Activated effector memory CD4-positive, alpha-beta T cell treated with anti-CD3 and anti-CD28 coated beads, Interleukin-2, amount 50 U/mL, for 16 hours (primary cell): ENCODE results near the gene ADAMTS18.
"Not testable (repeated sequence)": the region's sequence is repeated elsewhere in the genome, so short reads cannot be mapped to it uniquely, and the experiment has no call there.

Source experiments
- DNase-seq: peaks from one replicate; pipeline ENCODE4 v3.0.0-alpha.2; 2020

ADAMTS18 gene

DNA sequence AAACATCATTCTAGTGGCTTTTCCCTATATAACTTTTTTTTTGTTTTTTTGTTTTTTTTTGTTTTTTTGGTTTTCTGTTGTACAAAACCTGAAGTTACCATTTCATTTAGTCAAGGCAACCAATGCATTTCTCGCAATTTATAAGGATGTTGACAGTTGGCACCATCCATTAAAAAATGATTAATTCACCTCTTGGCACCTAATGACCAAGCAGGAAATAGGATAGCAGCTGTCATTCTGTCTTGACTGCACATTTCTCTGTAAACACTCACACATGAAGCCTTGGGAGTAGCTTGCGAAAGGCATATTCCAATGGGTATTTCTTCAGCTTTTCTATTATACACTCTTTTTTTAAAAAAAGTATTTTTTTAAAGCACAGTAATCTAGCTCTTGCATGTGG is 158.2 kb downstream of the ADAMTS18 start:
- DNase-seq = no peak

DNA sequence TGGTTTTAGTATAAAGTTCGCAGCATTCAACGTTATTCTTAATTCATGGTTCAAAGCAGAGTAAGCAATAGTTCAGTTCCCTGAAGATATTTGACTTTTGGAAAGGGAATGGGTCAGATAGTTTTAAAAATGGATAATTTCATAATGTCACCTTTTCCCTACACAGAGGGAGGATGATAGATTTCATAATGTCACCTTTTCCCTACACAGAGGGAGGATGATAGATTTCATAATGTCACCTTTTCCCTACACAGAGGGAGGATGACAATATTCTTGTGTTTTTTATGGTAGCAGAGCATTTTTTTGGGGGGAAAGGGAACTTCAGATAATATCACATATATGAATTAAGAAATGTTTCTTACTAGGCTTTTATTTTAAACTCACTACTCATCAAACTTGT is 159.5 kb downstream of the ADAMTS18 start:
- not testable (repeated sequence) for DNase-seq

GRCh38 chr16:77273815-77274214 is 161.0 kb downstream of the ADAMTS18 start:
- DNase-seq = no peak

DNA sequence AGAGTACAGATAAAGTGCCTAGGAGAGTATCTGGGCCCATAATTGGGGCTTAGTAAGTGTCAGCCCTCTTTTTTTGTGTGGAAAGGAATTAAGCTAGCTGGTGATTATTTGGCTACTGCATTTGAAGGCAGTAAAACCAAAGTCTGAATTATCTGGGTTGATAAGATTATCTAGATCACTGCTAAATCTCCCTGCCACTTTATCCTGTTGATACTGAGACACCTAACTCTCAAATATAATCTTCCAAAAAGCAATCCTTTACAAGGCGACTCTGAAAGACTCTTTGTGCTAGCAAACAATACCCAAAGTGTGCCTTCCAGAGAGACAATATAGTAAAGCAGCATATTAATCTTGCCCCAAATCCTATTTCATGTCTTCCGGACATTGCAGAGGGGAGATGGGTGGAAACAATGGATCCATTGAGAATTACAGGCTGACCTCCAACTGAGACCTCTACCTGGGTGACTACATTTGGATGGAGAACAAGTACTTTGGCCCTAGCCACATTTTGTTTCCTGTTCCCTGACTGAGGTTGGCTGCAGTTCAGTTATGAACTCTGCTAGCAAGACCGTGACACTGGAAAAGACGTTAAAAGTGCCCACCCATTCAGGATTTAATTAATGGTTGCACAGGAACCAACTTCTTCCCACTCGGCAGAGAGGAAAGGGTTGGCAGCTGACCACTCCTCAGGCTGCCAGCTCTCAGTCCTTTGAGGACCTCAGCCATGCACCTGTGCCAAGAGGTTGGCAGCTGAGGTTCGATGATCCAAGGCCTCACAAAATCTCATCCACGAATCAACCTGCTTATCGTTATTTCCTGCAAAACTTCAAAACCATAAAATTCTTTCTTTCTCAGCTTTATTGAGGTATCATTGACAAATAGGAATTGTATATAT is 163.1 kb downstream of the ADAMTS18 start:
- no peak for DNase-seq

- DNase-seq = not testable (repeated sequence)
Observed at GRCh38 chr16:77266185-77266584, 168.6 kb downstream of the ADAMTS18 start.

DNA sequence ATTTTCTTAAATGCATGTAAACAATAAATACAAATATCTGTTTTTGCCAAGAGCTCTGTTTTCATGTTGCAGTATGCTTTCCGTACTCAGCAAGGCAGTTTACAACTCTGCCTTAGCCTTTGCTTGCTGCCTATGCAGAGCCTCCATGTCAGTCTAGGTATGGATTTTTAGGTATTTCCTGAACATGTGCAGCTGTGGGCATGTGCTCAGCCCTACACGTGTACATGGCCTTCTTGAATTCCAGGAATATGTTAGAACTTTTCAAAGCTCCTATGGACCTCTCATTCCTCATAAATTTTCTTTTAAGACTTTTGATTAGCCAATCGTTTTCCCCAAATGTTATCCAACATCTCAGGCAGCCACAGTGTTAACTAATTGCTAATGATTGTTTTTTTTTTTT is 171.9 kb downstream of the ADAMTS18 start:
- DNase-seq = no peak

- no peak for DNase-seq
Observed at GRCh38 chr16:77250400-77250799, 184.4 kb downstream of the ADAMTS18 start.

DNA sequence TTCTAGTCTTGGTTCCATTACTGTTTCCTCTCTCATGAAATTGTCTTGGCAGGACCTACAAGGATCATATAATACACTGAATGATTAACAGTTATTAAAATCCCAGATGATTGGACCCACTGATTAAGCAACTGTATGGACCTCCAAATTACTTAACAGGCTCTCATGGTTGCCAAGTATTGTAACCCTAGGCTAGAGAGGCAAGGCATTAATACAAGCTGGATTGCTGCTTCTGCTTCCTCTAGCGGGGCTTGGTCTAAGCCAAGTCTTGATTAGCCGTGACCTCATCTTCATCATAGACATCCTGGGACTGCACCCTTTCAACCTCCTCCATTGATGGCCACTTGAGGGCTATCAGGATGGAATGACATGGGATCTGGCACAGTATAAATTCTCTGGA is 188.7 kb downstream of the ADAMTS18 start:
- no peak for DNase-seq

DNA sequence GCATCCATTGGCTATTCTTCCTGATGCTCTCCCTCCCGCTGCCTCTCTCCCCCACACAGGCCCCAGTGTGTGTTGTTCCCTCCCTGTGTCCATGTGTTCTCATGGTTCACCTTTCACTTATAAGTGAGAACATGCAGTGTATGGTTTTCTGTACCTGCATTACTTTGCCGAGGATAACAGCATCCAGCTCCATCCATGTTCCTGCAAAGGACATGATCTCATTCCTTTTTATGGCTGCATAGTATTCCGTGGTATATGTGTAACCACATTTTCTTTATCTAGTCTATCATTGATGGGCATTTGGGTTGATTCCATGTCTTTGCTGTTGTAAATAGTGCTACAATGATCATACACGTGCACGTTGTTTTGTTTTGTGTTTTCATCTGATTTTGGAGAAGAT is 192.4 kb downstream of the ADAMTS18 start:
- DNase-seq = not testable (repeated sequence)

DNA sequence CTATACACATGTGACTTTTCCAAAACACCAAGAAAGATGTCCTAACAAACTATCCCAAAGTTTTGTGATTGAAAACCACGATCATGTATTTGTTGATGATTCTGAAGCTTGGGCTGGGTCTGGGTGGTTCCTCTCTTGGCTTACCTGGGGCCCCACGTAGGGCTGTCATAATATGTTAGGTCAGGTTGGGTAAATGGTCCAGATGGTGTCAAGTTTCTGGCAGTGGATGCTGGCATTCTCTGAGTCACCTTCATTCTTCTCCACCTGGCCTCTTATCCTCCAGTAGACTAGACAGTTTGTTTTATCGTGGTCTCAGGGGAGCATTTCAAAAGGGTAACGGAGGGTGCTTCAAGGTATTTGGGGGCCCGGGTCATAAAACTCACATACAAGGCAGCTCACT is 196.2 kb downstream of the ADAMTS18 start:
- no peak for DNase-seq

DNA sequence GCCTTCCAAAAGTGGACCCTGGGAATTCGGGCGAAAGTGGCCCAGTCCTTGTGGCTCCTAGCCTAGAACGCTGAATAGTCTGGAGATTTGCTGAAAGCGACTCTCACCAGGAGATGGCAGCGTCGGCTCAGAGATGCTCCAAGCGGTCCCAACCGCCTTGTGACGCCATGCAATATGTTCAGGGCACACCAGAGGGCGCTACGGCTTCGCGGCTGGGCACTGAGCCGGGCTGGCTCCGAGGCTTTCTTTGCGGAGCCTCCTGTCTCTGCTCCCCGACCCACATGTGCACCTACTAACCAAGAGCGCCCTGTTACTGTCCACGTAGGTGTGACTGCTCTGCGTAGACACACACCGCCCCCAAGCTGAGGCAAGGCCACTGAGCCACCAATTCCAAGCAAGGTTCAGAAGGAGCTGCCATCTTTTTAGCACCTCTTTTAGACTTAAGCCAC is 198.7 kb downstream of the ADAMTS18 start:
- DNase-seq = peak; percentile 94

- no peak for DNase-seq
Observed at GRCh38 chr16:77234611-77235010, 200.2 kb downstream of the ADAMTS18 start.

GRCh38 chr16:77233799-77234519 is 200.9 kb downstream of the ADAMTS18 start:
- DNase-seq = no peak
